H1 (cell line): Measurements from ENCODE around the gene PPP1R14B. TPM values are rescaled to one million over a fixed set of nuclear protein-coding genes. Genes with fewer than 3 reads are reported as not detected.

Source experiments
- CTCF ChIA-PET: fragments of 300-600 bp; sonication (Branson Sonifier 250); formaldehyde crosslinking; loops from one replicate; lab custom pipeline; 2021; ENCODE audit not compliant: partially characterized antibody; lab: Charles Lee
- POLR2A ChIA-PET: fragments of 300-600 bp; sonication (Branson Sonifier 250); formaldehyde crosslinking; loops from one replicate; lab custom pipeline; 2021; ENCODE audit warnings: inconsistent platforms; ENCODE audit not compliant: partially characterized antibody; lab: Charles Lee
- DNase-seq, 2 experiments: peaks; one replicate each; pipeline versions ENCODE4 v3.0.0 to v3.0.0-alpha.2; 2010 to 2022; ENCODE audit warnings: low spot score in 2 of 2, low read depth in 1 of 2, mixed read lengths in 1 of 2
- FAIRE-seq: peaks from 2 replicates; lab custom pipeline; 2011; peaks lifted over from hg19 to GRCh38; lab: Jason Lieb, UNC
- H2AFZ ChIP-seq: 2 replicates; pipeline ENCODE4 v1.8.1; 2012; ENCODE audit warnings: low read length, inconsistent platforms
- H2AK5ac ChIP-seq: 2 replicates; pipeline ENCODE4 v1.6.1; 2013; ENCODE audit warnings: low read depth, low read length
- H2BK120ac ChIP-seq: replicated peaks from 2 replicates; pipeline ENCODE3; 2013; ENCODE audit warnings: low read depth, low read length, inconsistent platforms
- H2BK12ac ChIP-seq: 2 replicates; pipeline ENCODE4 v1.6.1; 2013; ENCODE audit warnings: low read depth, low read length
- H2BK15ac ChIP-seq: 2 replicates; pipeline ENCODE4 v1.6.1; 2013; ENCODE audit warnings: low read length
- H2BK20ac ChIP-seq: 2 replicates; pipeline ENCODE4 v1.6.1; 2013; ENCODE audit warnings: low read length
- H2BK5ac ChIP-seq: 2 replicates; pipeline ENCODE4 v1.6.1; 2013; ENCODE audit warnings: low read depth, low read length
- H3K14ac ChIP-seq: 2 replicates; pipeline ENCODE4 v1.6.1; 2013; ENCODE audit warnings: inconsistent platforms; ENCODE audit not compliant: insufficient read length
- H3K18ac ChIP-seq: 2 replicates; pipeline ENCODE4 v1.6.1; 2013; ENCODE audit warnings: low read length; ENCODE audit errors: extremely low read depth
- H3K23ac ChIP-seq: 2 replicates; pipeline ENCODE4 v1.6.1; 2013; ENCODE audit warnings: inconsistent platforms; ENCODE audit not compliant: insufficient read length
- H3K23me2 ChIP-seq: 2 replicates; pipeline ENCODE4 v1.6.1; 2013; ENCODE audit warnings: low read depth, low read length
- H3K27ac ChIP-seq: 2 replicates; pipeline ENCODE4 v1.6.1; 2011; ENCODE audit warnings: low read depth, low read length, inconsistent platforms
- H3K27me3 ChIP-seq, 4 experiments: replicated peaks in 1 of 4; 1 replicate in 1 of 4; 2 replicates in 3 of 4; pipeline versions ENCODE4 v1.6.1 to v1.8.1; 2011 to 2013; ENCODE audit warnings: low read length in 3 of 4, mild to moderate bottlenecking in 3 of 4, inconsistent platforms in 2 of 4, mixed read lengths in 2 of 4, moderate library complexity in 1 of 4; ENCODE audit not compliant: control insufficient read depth in 3 of 4, insufficient read depth in 3 of 4; ENCODE audit errors: extremely low read depth in 1 of 4
- H3K36me3 ChIP-seq, 4 experiments: 2 replicates each; pipeline versions ENCODE4 v1.6.1 to v1.8.1; 2011 to 2013; ENCODE audit warnings: mild to moderate bottlenecking in 4 of 4, low read length in 3 of 4, moderate library complexity in 2 of 4, control low read depth in 1 of 4, inconsistent platforms in 1 of 4; ENCODE audit not compliant: insufficient read depth in 4 of 4, control insufficient read depth in 2 of 4
- H3K4ac ChIP-seq: replicated peaks from 2 replicates; pipeline ENCODE3; 2013; ENCODE audit warnings: low read length, low read depth, mixed read lengths, inconsistent platforms; ENCODE audit not compliant: insufficient read length
- H3K4me1 ChIP-seq, 4 experiments: replicated peaks in 1 of 4; 1 replicate in 1 of 4; 2 replicates in 3 of 4; pipeline versions ENCODE4 v1.6.1 to v1.8.1; 2011 to 2013; ENCODE audit warnings: low read length in 3 of 4, inconsistent platforms in 2 of 4, mixed read lengths in 1 of 4; ENCODE audit not compliant: insufficient read depth in 4 of 4, control insufficient read depth in 3 of 4
- H3K4me2 ChIP-seq, 2 experiments: 2 replicates each; pipeline versions ENCODE4 v1.6.1 to v1.8.1; 2011 to 2013; ENCODE audit warnings: low read depth in 2 of 2, low read length in 2 of 2, control low read depth in 1 of 2, inconsistent platforms in 1 of 2, mild to moderate bottlenecking in 1 of 2; ENCODE audit not compliant: insufficient read depth in 1 of 2
- H3K4me3 ChIP-seq, 4 experiments: fragments of 200-600, 300-600 bp in 1 of 4; sonication (generic), shearing (Covaris generic), sonication (Bioruptor Twin) in 1 of 4; 2 replicates each; pipeline versions ENCODE4 v1.5.1 to v1.8.1; 2011 to 2016; ENCODE audit warnings: low read length in 4 of 4, low read depth in 3 of 4, control low read depth in 2 of 4, inconsistent platforms in 2 of 4, mild to moderate bottlenecking in 2 of 4, mixed read lengths in 1 of 4, moderate library complexity in 1 of 4; ENCODE audit not compliant: insufficient read depth in 2 of 4; ENCODE audit errors: extremely low read depth in 1 of 4
- H3K56ac ChIP-seq: replicated peaks from 2 replicates; pipeline ENCODE3; 2013; ENCODE audit warnings: low read depth, mild to moderate bottlenecking, mixed read lengths, low read length, inconsistent platforms; ENCODE audit not compliant: insufficient read length
- H3K79me1 ChIP-seq: 2 replicates; pipeline ENCODE4 v1.6.1; 2013; ENCODE audit warnings: low read depth, low read length, control low read depth
- H3K79me2 ChIP-seq, 2 experiments: 2 replicates each; pipeline versions ENCODE4 v1.6.1 to v1.8.1; 2012 to 2013; ENCODE audit warnings: low read length in 2 of 2, mild to moderate bottlenecking in 2 of 2, inconsistent platforms in 1 of 2; ENCODE audit not compliant: insufficient read depth in 2 of 2, control insufficient read depth in 1 of 2
- H3K9ac ChIP-seq, 4 experiments: replicated peaks in 1 of 4; 1 replicate in 1 of 4; 2 replicates in 3 of 4; pipeline versions ENCODE4 v1.6.1 to v1.8.1; 2011 to 2013; ENCODE audit warnings: low read depth in 3 of 4, low read length in 3 of 4, control low read depth in 2 of 4, mild to moderate bottlenecking in 2 of 4, moderate library complexity in 2 of 4, inconsistent platforms in 1 of 4; ENCODE audit errors: extremely low read depth in 1 of 4
- H3K9me3 ChIP-seq, 2 experiments: 2 replicates each; pipeline versions ENCODE4 v1.6.1 to v1.8.1; 2012 to 2013; ENCODE audit warnings: mild to moderate bottlenecking in 2 of 2, moderate library complexity in 2 of 2, control low read depth in 1 of 2, inconsistent platforms in 1 of 2, low read depth in 1 of 2, low read length in 1 of 2, mixed read lengths in 1 of 2; ENCODE audit not compliant: insufficient read depth in 2 of 2
- H4K20me1 ChIP-seq, 2 experiments: replicated peaks in 1 of 2; 2 replicates each; pipeline versions ENCODE3 to v1.8.1; 2011 to 2013; ENCODE audit warnings: inconsistent platforms in 2 of 2, low read length in 2 of 2, mild to moderate bottlenecking in 1 of 2; ENCODE audit not compliant: insufficient read depth in 2 of 2, control insufficient read depth in 1 of 2
- H4K5ac ChIP-seq: 2 replicates; pipeline ENCODE4 v1.6.1; 2013; ENCODE audit warnings: low read length, low read depth, mixed read lengths, inconsistent platforms; ENCODE audit not compliant: insufficient read length
- H4K8ac ChIP-seq: 2 replicates; pipeline ENCODE4 v1.8.0; 2013; ENCODE audit warnings: mild to moderate bottlenecking, moderate library complexity, low read length, inconsistent platforms; ENCODE audit not compliant: insufficient read depth; ENCODE audit errors: extremely low read depth
- H4K91ac ChIP-seq: replicated peaks from 2 replicates; pipeline ENCODE3; 2013; ENCODE audit warnings: low read length, mixed read lengths, inconsistent platforms; ENCODE audit not compliant: insufficient read length
- CHD2 ChIP-seq: IDR thresholded peaks from 2 replicates; pipeline ENCODE4 v1.6.1; 2012; ENCODE audit warnings: low read length, improper control_type of control experiment
- POLR2AphosphoS5 ChIP-seq: IDR thresholded peaks from 2 replicates; pipeline ENCODE4 v1.6.1; 2011; ENCODE audit warnings: low read depth, low read length
- WGBS, 2 experiments: shearing (Covaris generic) in 1 of 2; methylation state at CpG; one replicate each; pipeline versions ENCODE4 v1.1.6 to v1.1.7; 2013 to 2015; ENCODE audit warnings: low lambda C conversion rate in 2 of 2, mixed read lengths in 2 of 2, inconsistent platforms in 1 of 2, low coverage in 1 of 2, missing lambda C conversion rate in 1 of 2; ENCODE audit not compliant: insufficient replicate concordance in 2 of 2, insufficient coverage in 1 of 2, insufficient read length in 1 of 2; ENCODE audit errors: extremely low coverage in 1 of 2, missing lambda C conversion rate in 1 of 2; 5-methylcytosine and 5-hydroxymethylcytosine counted together
- polyA plus RNA-seq, 7 experiments: library from polyadenylated mRNA; depleted of rRNA in 3 of 7; stranded (reverse) in 5 of 7; unstranded in 2 of 7; fragments of >200 nt in 5 of 7; fragments of 200-250 nt in 2 of 7; gene quantifications; 1 replicate in 5 of 7; 2 replicates in 1 of 7; 4 replicates in 1 of 7; pipeline versions ENCODE4 v1.2.1 to v1.2.3, GENCODE V29; 2011 to 2013; ENCODE audit warnings: missing spikeins in 2 of 7, mixed read lengths in 2 of 7
- total RNA-seq: library from RNA; stranded (reverse); fragmentation: NEBNext Ultra II Directional; extraction: Animal tissue kit (Norgen Biotek cat#: 25700); gene quantifications from 2 replicates; pipeline ENCODE4 v1.2.1, GENCODE V29; 2021

PPP1R14B gene
- total and polyA plus RNA-seq, 2 of the 8 experiments (the other 6 are each of a cell fraction or from before 2014, with no cell fraction given): 265 to 419 TPM

DNA sequence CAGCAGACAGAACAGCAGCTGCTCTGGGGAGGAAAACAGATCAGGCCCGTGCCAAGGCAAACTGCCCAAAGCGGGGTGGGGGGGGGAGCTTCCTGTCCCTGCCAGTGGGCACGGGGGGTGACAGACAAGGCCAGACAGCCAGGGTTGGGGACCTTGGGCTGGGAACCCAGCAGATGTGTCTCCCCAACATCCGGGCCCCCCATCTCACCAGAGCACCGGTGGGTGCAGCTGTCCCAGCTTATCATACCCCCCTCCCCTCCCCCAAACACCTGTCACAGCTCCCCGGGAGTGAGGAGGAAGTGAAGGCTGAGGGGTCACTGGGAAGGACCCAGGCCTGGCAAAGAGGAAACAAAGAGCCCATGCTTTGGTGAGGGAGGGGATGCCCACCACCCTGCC, 1.3 kb downstream of the PPP1R14B start:
- peaks cover 0 to 17% (median 4%) of the 10 kb centered on the region in 4 experiments; a peak in 4 of 8 replicates for H3K36me3 ChIP-seq
- H3K27ac ChIP-seq: no peak overlapping the region
- H2BK120ac ChIP-seq: no peak overlapping the region
- H2BK20ac ChIP-seq: no peak overlapping the region
- H3K14ac ChIP-seq: no peak overlapping the region
- no peaks in the 10 kb centered on the region for H3K9me3 ChIP-seq
- no peak overlapping the region for H2BK15ac ChIP-seq
- FAIRE-seq: no peak
- no peaks in the 10 kb centered on the region for H3K27me3 ChIP-seq
- peak overlapping the region; percentile 90; the same call in 1 of the 2 replicates for H2BK5ac ChIP-seq
- WGBS, 2 experiments: 33% methylated on average over 5 of the region's 6 CpGs; no CpG with 5 or more reads in 1 of the 2 experiments
- peaks cover 0 to 13% of the 10 kb centered on the region in 2 experiments for H4K20me1 ChIP-seq
- peaks cover 6% of the 10 kb centered on the region for H3K79me1 ChIP-seq
- H4K5ac ChIP-seq: peak overlapping the region; percentile 70
- CTCF ChIA-PET: interaction anchor here (1.0 to 10.0 kb wide), 8 partner anchors 20 to 111 kb away, joined by 3 to 102 read pairs (median 16); partner anchors contain the start of genes CATSPERZ, ESRRA, FERMT3 and NUDT22
- H2AFZ ChIP-seq: no peak overlapping the region
- peaks cover 6 to 21% of the 10 kb centered on the region in 2 experiments; a peak in 3 of 4 replicates for H3K79me2 ChIP-seq
- H3K4ac ChIP-seq: peak overlapping the region; percentile 63
- no peak for DNase-seq
- peaks cover 19% of the 10 kb centered on the region for H3K23me2 ChIP-seq
- H2AK5ac ChIP-seq: no peak overlapping the region
- H3K23ac ChIP-seq: no peak overlapping the region
- peaks cover 0 to 42% (median 34%) of the 10 kb centered on the region in 4 experiments; a peak in 6 of 7 replicates for H3K4me1 ChIP-seq
- no peak overlapping the region for H3K56ac ChIP-seq
- POLR2A ChIA-PET: interaction anchor here (0.7 to 13.1 kb wide), 17 partner anchors 10 to 59 kb away, joined by 3 to 352 read pairs (median 9); partner anchors contain the start of genes BAD, DNAJC4, FERMT3 and GPR137
- H3K4me2 ChIP-seq: peak overlapping the region; percentile 71 to 73
- H4K8ac ChIP-seq: no peak overlapping the region; the same call in 1 of the 2 replicates
- H3K9ac ChIP-seq: peak overlapping the region in 3 of 4 experiments; percentile 66 to 71 (median 71); a peak in 6 of 7 replicates
- H2BK12ac ChIP-seq: peak overlapping the region; percentile 84; the same call in 1 of the 2 replicates
- H3K4me3 ChIP-seq: peak overlapping the region; percentile 56 to 99 (median 90)
- H3K18ac ChIP-seq: no peak overlapping the region
- no peak overlapping the region for H4K91ac ChIP-seq
- TF ChIP-seq POLR2AphosphoS5 (no peak), CHD2 (no peak)
